Esophagus (tissue), 2 donors: Measurements from ENCODE around the gene PAPLN. TPM values are rescaled to one million over a fixed set of nuclear protein-coding genes. Genes with fewer than 3 reads are reported as not detected.

Experiments used
- H3K27ac ChIP-seq, 2 donors: one replicate each; pipeline ENCODE4 v1.5.1; 2013; ENCODE audit warnings: low read depth in 2 of 2, mild to moderate bottlenecking in 2 of 2, inconsistent platforms in 1 of 2, low read length in 1 of 2, moderate library complexity in 1 of 2
- H3K27me3 ChIP-seq, 2 donors: one replicate each; pipeline ENCODE4 v1.6.1; 2013; ENCODE audit warnings: low read length in 2 of 2, control low read depth in 1 of 2, mild to moderate bottlenecking in 1 of 2; ENCODE audit not compliant: insufficient read depth in 2 of 2, control insufficient read depth in 1 of 2
- H3K36me3 ChIP-seq, 2 donors: one replicate each; pipeline ENCODE4 v1.6.1; 2013; ENCODE audit warnings: low read length in 1 of 2; ENCODE audit not compliant: control insufficient read depth in 2 of 2, insufficient read depth in 2 of 2
- H3K4me1 ChIP-seq, 2 donors: one replicate each; pipeline ENCODE4 v1.6.1; 2013; ENCODE audit warnings: low read length in 1 of 2; ENCODE audit not compliant: control insufficient read depth in 2 of 2, insufficient read depth in 2 of 2
- H3K4me3 ChIP-seq, 2 donors: one replicate each; pipeline ENCODE4 v1.5.1; 2013; ENCODE audit warnings: low read length in 2 of 2, mild to moderate bottlenecking in 2 of 2, low read depth in 1 of 2, moderate library complexity in 1 of 2
- H3K9me3 ChIP-seq, 2 donors: one replicate each; pipeline ENCODE4 v1.6.1; 2013; ENCODE audit warnings: mild to moderate bottlenecking in 2 of 2, low read depth in 1 of 2, low read length in 1 of 2, moderate library complexity in 1 of 2; ENCODE audit not compliant: control insufficient read depth in 2 of 2, insufficient read depth in 1 of 2
- WGBS, 2 donors: extraction: QIAGEN DNeasy Blood & Tissue Kit; methylation state at CpG; one replicate each; pipeline ENCODE4 v1.1.7; 2013; 5-methylcytosine and 5-hydroxymethylcytosine counted together
- polyA plus RNA-seq, 2 donors: library from polyadenylated mRNA; stranded (reverse); fragments of 200-250 nt; gene quantifications; one replicate each; pipeline ENCODE4 v1.2.3, GENCODE V29; 2013
- donor health status: healthy with polysubstance abuse.
- donor health status: Bipolar disorder and iron deficiency.

PAPLN gene
- polyA plus RNA-seq, 2 donors: 3.9 to 7.5 TPM

GRCh38 chr14:73208846-73209245 lies 28.5 kb upstream of the PAPLN start:
- H3K27me3 ChIP-seq: no peaks in the 10 kb centered on the region
- H3K9me3 ChIP-seq: no peaks in the 10 kb centered on the region
- peaks cover 0 to 4% of the 10 kb centered on the region in 2 donors for H3K4me1 ChIP-seq
- WGBS, 2 donors: 97 to 98% methylated on average over 8 of the region's 8 CpGs
- no peak overlapping the region for H3K27ac ChIP-seq
- no peak overlapping the region for H3K4me3 ChIP-seq
- H3K36me3 ChIP-seq: peaks cover 13 to 22% of the 10 kb centered on the region in 2 donors

GRCh38 chr14:73209953-73210352 lies 27.4 kb upstream of the PAPLN start:
- Histone ChIP-seq H3K27me3 (no peaks in the 10 kb centered on the region), H3K4me1 (peaks cover 0 to 4% of the 10 kb centered on the region in 2 donors), H3K9me3 (no peaks in the 10 kb centered on the region), H3K36me3 (peaks cover 13 to 22% of the 10 kb centered on the region in 2 donors), H3K27ac (no peak overlapping the region), H3K4me3 (no peak overlapping the region)
- 47 to 52% methylated on average over 2 of the region's 2 CpGs for WGBS, 2 donors

- 91 to 92% methylated on average over 7 of the region's 7 CpGs for WGBS, 2 donors
- H3K36me3 ChIP-seq: peaks cover 13 to 22% of the 10 kb centered on the region in 2 donors
- no peaks in the 10 kb centered on the region for H3K27me3 ChIP-seq
- H3K27ac ChIP-seq: no peak overlapping the region
- peaks cover 0 to 4% of the 10 kb centered on the region in 2 donors for H3K4me1 ChIP-seq
- no peaks in the 10 kb centered on the region for H3K9me3 ChIP-seq
- H3K4me3 ChIP-seq: no peak overlapping the region
Measured at GRCh38 chr14:73211251-73212040, 25.9 kb upstream of the PAPLN start.

- Histone ChIP-seq H3K36me3 (peaks cover 6 to 16% of the 10 kb centered on the region in 2 donors), H3K4me1 (no peaks in the 10 kb centered on the region), H3K27me3 (no peaks in the 10 kb centered on the region), H3K27ac (no peak overlapping the region), H3K4me3 (no peak overlapping the region), H3K9me3 (no peaks in the 10 kb centered on the region)
- WGBS, 2 donors: 72 to 82% methylated on average over 2 of the region's 2 CpGs
Measured at GRCh38 chr14:73216030-73216429, 21.3 kb upstream of the PAPLN start.

GRCh38 chr14:73217411-73217810 lies 19.9 kb upstream of the PAPLN start:
- Histone ChIP-seq H3K9me3 (no peaks in the 10 kb centered on the region), H3K27me3 (no peaks in the 10 kb centered on the region), H3K4me1 (no peaks in the 10 kb centered on the region), H3K4me3 (no peak overlapping the region), H3K36me3 (peaks cover 6 to 14% of the 10 kb centered on the region in 2 donors), H3K27ac (no peak overlapping the region)
- 89 to 94% methylated on average over 1 of the region's 1 CpG for WGBS, 2 donors

GRCh38 chr14:73220061-73220460 lies 17.2 kb upstream of the PAPLN start:
- Histone ChIP-seq H3K4me3 (no peak overlapping the region), H3K4me1 (no peaks in the 10 kb centered on the region), H3K27ac (no peak overlapping the region), H3K27me3 (no peaks in the 10 kb centered on the region), H3K36me3 (peaks cover 0 to 15% of the 10 kb centered on the region in 2 donors), H3K9me3 (no peaks in the 10 kb centered on the region)
- 93 to 94% methylated on average over 4 of the region's 4 CpGs for WGBS, 2 donors

GRCh38 chr14:73220634-73221033 lies 16.7 kb upstream of the PAPLN start:
- 95 to 96% methylated on average over 5 of the region's 5 CpGs for WGBS, 2 donors
- H3K27me3 ChIP-seq: no peaks in the 10 kb centered on the region
- H3K36me3 ChIP-seq: peaks cover 0 to 15% of the 10 kb centered on the region in 2 donors
- no peak overlapping the region for H3K4me3 ChIP-seq
- no peak overlapping the region for H3K27ac ChIP-seq
- no peaks in the 10 kb centered on the region for H3K9me3 ChIP-seq
- no peaks in the 10 kb centered on the region for H3K4me1 ChIP-seq

- Histone ChIP-seq H3K4me3 (no peak overlapping the region), H3K27me3 (no peaks in the 10 kb centered on the region), H3K4me1 (no peaks in the 10 kb centered on the region), H3K9me3 (no peaks in the 10 kb centered on the region), H3K27ac (no peak overlapping the region), H3K36me3 (peaks cover 0 to 15% of the 10 kb centered on the region in 2 donors)
- 79 to 80% methylated on average over 2 of the region's 2 CpGs for WGBS, 2 donors
Measured at GRCh38 chr14:73221945-73222344, 15.4 kb upstream of the PAPLN start.

- no peaks in the 10 kb centered on the region for H3K27me3 ChIP-seq
- peak overlapping the region; percentile 2 to 58 for H3K27ac ChIP-seq
- H3K4me3 ChIP-seq: no peak overlapping the region
- H3K9me3 ChIP-seq: no peaks in the 10 kb centered on the region
- H3K36me3 ChIP-seq: peaks cover 0 to 14% of the 10 kb centered on the region in 2 donors
- WGBS, 2 donors: 50 to 55% methylated on average over 5 of the region's 5 CpGs
- peaks cover 0 to 3% of the 10 kb centered on the region in 2 donors for H3K4me1 ChIP-seq
Measured at GRCh38 chr14:73223049-73223448, 14.3 kb upstream of the PAPLN start.

GRCh38 chr14:73225496-73225895 lies 11.8 kb upstream of the PAPLN start:
- Histone ChIP-seq H3K4me1 (peaks cover 4 to 6% of the 10 kb centered on the region in 2 donors), H3K9me3 (no peaks in the 10 kb centered on the region), H3K27me3 (no peaks in the 10 kb centered on the region), H3K4me3 (no peak overlapping the region), H3K27ac (no peak overlapping the region), H3K36me3 (peaks cover 0 to 7% of the 10 kb centered on the region in 2 donors)
- WGBS, 2 donors: 80 to 93% methylated on average over 4 of the region's 4 CpGs
